ENCODE measurements around the gene TUBB3.

TUBB3 gene

GRCh38 chr16:89915303-89916232, 7.6 kb upstream of the TUBB3 start:
- no peak for DNase-seq (ENCODE audit: low read depth, low spot score)
- POLR2A ChIA-PET, result interaction anchor here (1.2 kb wide), 1 partner anchor 8 kb away, joined by 3 read pairs; no protein-coding TSS in a partner anchor
- CTCF ChIA-PET, result interaction anchor here (1.5 kb wide), 1 partner anchor 11 kb away, joined by 4 read pairs; no protein-coding TSS in a partner anchor
- no peak for TF ChIP-seq CTCF (IDR thresholded peaks at IDR 0.05; ENCODE audit: insufficient read depth, low read length, missing control alignments)
- no peak overlapping the region for H3K4me3 ChIP-seq (ENCODE audit: low read depth, low read length)

GRCh38 chr16:89917773-89918452, 5.2 kb upstream of the TUBB3 start:
- TF ChIP-seq CTCF (IDR thresholded peaks at IDR 0.05; ENCODE audit: insufficient read depth, low read length, missing control alignments), result no peak
- DNase-seq (ENCODE audit: low read depth, low spot score), result no peak

GRCh38 chr16:89918453-89919347, 4.4 kb upstream of the TUBB3 start, which contains the start of gene MC1R:
Gene MC1R, plus strand, starts transcription at chr16:89918862. Its CDS starts 397 bp downstream, at chr16:89919259.
- DNase-seq (ENCODE audit: low read depth, low spot score), result no peak
- CTCF ChIA-PET, result interaction anchor here (0.6 to 2.9 kb wide), 8 partner anchors 9 to 102 kb away, joined by 3 to 31 read pairs (median 4); no protein-coding TSS in a partner anchor

More at GRCh38 chr16:89917773-89918452, 5.2 kb upstream of the TUBB3 start:
- peak overlapping the region; percentile 51 for H3K4me3 ChIP-seq (ENCODE audit: low read depth, low read length)
- ChIA-PET CTCF (interaction anchor here (1.0 to 2.9 kb wide), 2 partner anchors 8 to 54 kb away, joined by 5 to 31 read pairs; no protein-coding TSS in a partner anchor), POLR2A (interaction anchor here (0.5 to 3.0 kb wide), 5 partner anchors 8 to 62 kb away, joined by 3 to 15 read pairs (median 4); no protein-coding TSS in a partner anchor)

GRCh38 chr16:89919535-89920406, 3.4 kb upstream of the TUBB3 start:
- TF ChIP-seq CTCF (IDR thresholded peaks at IDR 0.05; ENCODE audit: insufficient read depth, low read length, missing control alignments), result no peak
- ChIA-PET CTCF (interaction anchor here (1.3 to 2.9 kb wide), 2 partner anchors 10 to 46 kb away, joined by 4 to 31 read pairs; no protein-coding TSS in a partner anchor), POLR2A (interaction anchor here (3.0 kb wide), 1 partner anchor 13 kb away, joined by 15 read pairs; no protein-coding TSS in a partner anchor)
- no peak for DNase-seq (ENCODE audit: low read depth, low spot score)
- H3K4me3 ChIP-seq (ENCODE audit: low read depth, low read length), result no peak overlapping the region

More at GRCh38 chr16:89918453-89919347, 4.4 kb upstream of the TUBB3 start, which contains the start of gene MC1R:
- peak within 1 kb of the TSS; percentile 51 for H3K4me3 ChIP-seq (ENCODE audit: low read depth, low read length)
- TF ChIP-seq CTCF (IDR thresholded peaks at IDR 0.05; ENCODE audit: insufficient read depth, low read length, missing control alignments), result peak; percentile 72
- POLR2A ChIA-PET, result interaction anchor here (0.5 to 3.0 kb wide), 3 partner anchors 11 to 63 kb away, joined by 3 to 15 read pairs (median 4); no protein-coding TSS in a partner anchor

- ChIA-PET CTCF (no interaction called here), POLR2A (no interaction called here)
- peak overlapping the region; percentile 18; the same call in 1 of the 2 replicates for H3K4me3 ChIP-seq (ENCODE audit: low read depth, low read length)
- DNase-seq (ENCODE audit: low read depth, low spot score), result no peak
- no peak for TF ChIP-seq CTCF (IDR thresholded peaks at IDR 0.05; ENCODE audit: insufficient read depth, low read length, missing control alignments)
Observed at GRCh38 chr16:89920723-89921122, 2.4 kb upstream of the TUBB3 start.
